Colonic mucosa (tissue), 4 donors: Measurements from ENCODE around the gene OGDH. TPM values are rescaled to one million over a fixed set of nuclear protein-coding genes. Genes with fewer than 3 reads are reported as not detected.
A peak's percentile ranks its signal among the peaks of the same experiment; 100 is the strongest.

Experiments used
- DNase-seq: peaks from one replicate; pipeline ENCODE4 v3.0.0-alpha.2; 2020
- H3K27ac ChIP-seq: fragments of 200-600 bp; one replicate; pipeline ENCODE4 v1.8.0; 2021
- H3K27me3 ChIP-seq: fragments of 200-600 bp; one replicate; pipeline ENCODE4 v1.8.0; 2021
- H3K36me3 ChIP-seq: fragments of 200-600 bp; one replicate; pipeline ENCODE4 v1.8.0; 2021
- H3K4me1 ChIP-seq: fragments of 200-600 bp; one replicate; pipeline ENCODE4 v1.8.0; 2021; ENCODE audit warnings: mild to moderate bottlenecking
- H3K4me3 ChIP-seq: fragments of 200-600 bp; one replicate; pipeline ENCODE4 v1.8.0; 2021
- H3K9ac ChIP-seq, 2 donors: one replicate each; pipeline ENCODE4 v1.7.0; 2013; ENCODE audit warnings: control low read depth in 2 of 2, low read depth in 2 of 2, low read length in 2 of 2
- H3K9me3 ChIP-seq: fragments of 200-600 bp; one replicate; pipeline ENCODE4 v1.8.0; 2021
- CTCF ChIP-seq: fragments of 200-600 bp; IDR thresholded peaks from one replicate; pipeline ENCODE4 v1.8.0; 2022; ENCODE audit warnings: antibody characterized with exemption, mild to moderate bottlenecking
- intact Hi-C: fragments of 100-400 bp; cut with DNase I; formaldehyde crosslinking; loops from one replicate; pipeline ENCODE4 v1.14.1; 2022
- total RNA-seq, 2 donors: library from RNA; stranded (reverse); fragmentation: NEBNext Ultra II Directional in 1 of 2; extraction: Animal tissue kit (Norgen Biotek cat#: 25700) in 1 of 2; gene quantifications; one replicate each; pipeline ENCODE4 v1.2.1, GENCODE V29; 2021
- donor health status: healthy.
- donor health status: DM: no; HTN: no; CAD: no.
- donor health status: DM: no; HTN: no; CAD: no.

Gene OGDH
- total RNA-seq, 2 donors from 2014 or later = 142 to 164 TPM

GRCh38 chr7:44630792-44631457, 24.5 kb downstream of the OGDH start:
- no peak for DNase-seq
- no peaks in the 10 kb centered on the region for H3K27me3 ChIP-seq
- H3K27ac ChIP-seq = peak overlapping the region; percentile 53
- H3K4me3 ChIP-seq = no peak overlapping the region
- intact Hi-C loops = no loop called here
- no peaks in the 10 kb centered on the region for H3K9me3 ChIP-seq
- TF ChIP-seq CTCF = no peak
- no peaks in the 10 kb centered on the region for H3K36me3 ChIP-seq
- no peak overlapping the region for H3K9ac ChIP-seq
- H3K4me1 ChIP-seq = peaks cover 34% of the 10 kb centered on the region

- peak overlapping the region; percentile 53 for H3K27ac ChIP-seq
- H3K27me3 ChIP-seq = no peaks in the 10 kb centered on the region
- H3K4me1 ChIP-seq = peaks cover 40% of the 10 kb centered on the region
- no peak for TF ChIP-seq CTCF
- peak overlapping the region; percentile 14 to 30 for H3K9ac ChIP-seq
- intact Hi-C loops = no loop called here
- no peak for DNase-seq
- no peak overlapping the region for H3K4me3 ChIP-seq
- H3K9me3 ChIP-seq = no peaks in the 10 kb centered on the region
- no peaks in the 10 kb centered on the region for H3K36me3 ChIP-seq
Measured at GRCh38 chr7:44631458-44632115, 25.2 kb downstream of the OGDH start.

GRCh38 chr7:44632196-44632595, 25.8 kb downstream of the OGDH start:
- H3K27ac ChIP-seq = peak overlapping the region; percentile 53
- no peak for DNase-seq
- H3K36me3 ChIP-seq = no peaks in the 10 kb centered on the region
- no peaks in the 10 kb centered on the region for H3K27me3 ChIP-seq
- peaks cover 44% of the 10 kb centered on the region for H3K4me1 ChIP-seq
- intact Hi-C loops = no loop called here
- H3K9me3 ChIP-seq = no peaks in the 10 kb centered on the region
- no peak for TF ChIP-seq CTCF
- peak overlapping the region; percentile 14 to 30 for H3K9ac ChIP-seq
- H3K4me3 ChIP-seq = no peak overlapping the region

- Histone ChIP-seq H3K9me3 (no peaks in the 10 kb centered on the region), H3K9ac (peak overlapping the region in 1 of 2 donors; percentile 74), H3K27me3 (no peaks in the 10 kb centered on the region), H3K36me3 (no peaks in the 10 kb centered on the region), H3K4me1 (peaks cover 51% of the 10 kb centered on the region), H3K27ac (peak overlapping the region; percentile 91), H3K4me3 (no peak overlapping the region)
- TF ChIP-seq CTCF = no peak
- DNase-seq = peak; percentile 63
- intact Hi-C loops = no loop called here
Measured at GRCh38 chr7:44633254-44634186, 27.1 kb downstream of the OGDH start.

GRCh38 chr7:44634187-44634838, 27.9 kb downstream of the OGDH start:
- Histone ChIP-seq H3K9me3 (no peaks in the 10 kb centered on the region), H3K9ac (peak overlapping the region in 1 of 2 donors; percentile 74), H3K36me3 (no peaks in the 10 kb centered on the region), H3K4me1 (peaks cover 58% of the 10 kb centered on the region), H3K27me3 (no peaks in the 10 kb centered on the region), H3K4me3 (no peak overlapping the region), H3K27ac (peak overlapping the region; percentile 91)
- no peak for TF ChIP-seq CTCF
- no peak for DNase-seq
- intact Hi-C loops = no loop called here
